ENCODE results near the gene THBS2.

Gene THBS2

DNA sequence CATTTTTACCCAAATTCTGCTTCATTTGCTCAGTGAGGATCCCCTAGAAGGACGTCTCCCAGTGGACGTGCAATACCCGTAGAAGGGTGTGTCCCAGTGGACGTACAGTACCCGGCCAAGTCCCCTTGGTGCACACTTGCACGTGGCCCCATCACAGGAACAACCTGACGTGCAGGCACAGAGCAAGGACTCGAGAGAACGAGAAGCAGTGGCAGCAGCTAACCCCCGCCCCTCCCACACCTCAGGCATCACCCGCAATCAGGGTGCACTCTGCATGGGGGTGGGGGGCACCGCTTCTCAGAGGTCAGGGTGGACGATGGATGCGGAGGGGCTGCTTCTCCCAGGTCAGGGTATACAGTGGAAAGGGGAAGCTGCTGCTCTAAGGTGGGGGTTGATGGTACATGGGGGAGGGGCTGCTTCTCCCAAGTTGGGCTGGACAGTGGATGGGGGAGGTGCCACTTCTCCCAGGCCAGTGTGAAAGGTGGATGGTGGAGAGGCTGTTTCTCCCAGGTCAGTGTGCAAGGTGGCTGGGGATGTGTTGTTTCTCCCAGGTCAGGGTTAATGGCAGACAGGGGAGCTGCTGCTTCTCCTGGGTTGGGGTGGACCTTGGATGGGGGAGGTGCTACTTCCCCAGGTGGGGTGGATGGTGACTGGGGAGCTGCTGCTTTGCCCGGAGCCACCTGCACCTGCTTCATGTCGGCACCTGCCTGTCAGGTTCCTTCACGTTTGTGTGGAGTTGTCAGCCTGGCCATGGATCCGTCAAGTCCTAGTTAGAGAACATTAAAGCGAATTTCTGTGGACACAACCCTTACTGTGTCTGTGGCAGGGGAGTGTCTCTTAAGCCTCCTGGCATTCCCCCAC lies 1.0 kb upstream of the THBS2 start:
- H3K4me1 ChIP-seq (ENCODE audit: insufficient read depth, low read length, poor library complexity, severe bottlenecking), result no peaks in the 10 kb centered on the region
- H3K4me2 ChIP-seq (ENCODE audit: low read depth, low read length, poor library complexity, severe bottlenecking), result no peak overlapping the region
- no peaks in the 10 kb centered on the region for H3F3A ChIP-seq (ENCODE audit: low read depth)
- H3K4me3 ChIP-seq (ENCODE audit: low read length, poor library complexity, severe bottlenecking), result no peak overlapping the region
- H2AFZ ChIP-seq (ENCODE audit: low read length), result no peak overlapping the region
- no peaks in the 10 kb centered on the region for H3K27me3 ChIP-seq (ENCODE audit: insufficient read depth, low read length, poor library complexity, severe bottlenecking)
- peaks cover 6% of the 10 kb centered on the region; the same call in 1 of the 2 replicates for H3K9me3 ChIP-seq (ENCODE audit: insufficient read depth, low read depth, low read length)
- no peaks in the 10 kb centered on the region for H3K79me2 ChIP-seq (ENCODE audit: insufficient read depth, low read length)
- H3K9me2 ChIP-seq (replicated peaks; ENCODE audit: low read depth, low read length), result no peaks in the 10 kb centered on the region
- no peak for TF ChIP-seq EZH2phosphoT487 (IDR thresholded peaks at IDR 0.05; ENCODE audit: borderline replicate concordance)
- H3K9ac ChIP-seq (ENCODE audit: low read depth, low read length, poor library complexity, severe bottlenecking), result no peak overlapping the region
- no peaks in the 10 kb centered on the region for H3K36me3 ChIP-seq (ENCODE audit: insufficient read depth, low read length)
- H4K20me1 ChIP-seq (ENCODE audit: insufficient read depth, low read length, poor library complexity, severe bottlenecking), result no peaks in the 10 kb centered on the region

GRCh38 chr6:169252505-169253189 lies 999 bp downstream of the THBS2 start:
- Histone ChIP-seq H3K27me3 (ENCODE audit: insufficient read depth, low read length, poor library complexity, severe bottlenecking) (no peaks in the 10 kb centered on the region), H3K9me2 (replicated peaks; ENCODE audit: low read depth, low read length) (no peaks in the 10 kb centered on the region), H3K79me2 (ENCODE audit: insufficient read depth, low read length) (no peaks in the 10 kb centered on the region), H3F3A (ENCODE audit: low read depth) (no peaks in the 10 kb centered on the region), H3K9me3 (ENCODE audit: insufficient read depth, low read depth, low read length) (peaks cover 6% of the 10 kb centered on the region; the same call in 1 of the 2 replicates), H3K4me3 (ENCODE audit: low read length, poor library complexity, severe bottlenecking) (no peak overlapping the region), H3K4me1 (ENCODE audit: insufficient read depth, low read length, poor library complexity, severe bottlenecking) (no peaks in the 10 kb centered on the region), H3K9ac (ENCODE audit: low read depth, low read length, poor library complexity, severe bottlenecking) (no peak overlapping the region), H4K20me1 (ENCODE audit: insufficient read depth, low read length, poor library complexity, severe bottlenecking) (no peaks in the 10 kb centered on the region), H3K36me3 (ENCODE audit: insufficient read depth, low read length) (no peaks in the 10 kb centered on the region), H3K4me2 (ENCODE audit: low read depth, low read length, poor library complexity, severe bottlenecking) (no peak overlapping the region), H2AFZ (ENCODE audit: low read length) (no peak overlapping the region)
- TF ChIP-seq, protein P1, sequence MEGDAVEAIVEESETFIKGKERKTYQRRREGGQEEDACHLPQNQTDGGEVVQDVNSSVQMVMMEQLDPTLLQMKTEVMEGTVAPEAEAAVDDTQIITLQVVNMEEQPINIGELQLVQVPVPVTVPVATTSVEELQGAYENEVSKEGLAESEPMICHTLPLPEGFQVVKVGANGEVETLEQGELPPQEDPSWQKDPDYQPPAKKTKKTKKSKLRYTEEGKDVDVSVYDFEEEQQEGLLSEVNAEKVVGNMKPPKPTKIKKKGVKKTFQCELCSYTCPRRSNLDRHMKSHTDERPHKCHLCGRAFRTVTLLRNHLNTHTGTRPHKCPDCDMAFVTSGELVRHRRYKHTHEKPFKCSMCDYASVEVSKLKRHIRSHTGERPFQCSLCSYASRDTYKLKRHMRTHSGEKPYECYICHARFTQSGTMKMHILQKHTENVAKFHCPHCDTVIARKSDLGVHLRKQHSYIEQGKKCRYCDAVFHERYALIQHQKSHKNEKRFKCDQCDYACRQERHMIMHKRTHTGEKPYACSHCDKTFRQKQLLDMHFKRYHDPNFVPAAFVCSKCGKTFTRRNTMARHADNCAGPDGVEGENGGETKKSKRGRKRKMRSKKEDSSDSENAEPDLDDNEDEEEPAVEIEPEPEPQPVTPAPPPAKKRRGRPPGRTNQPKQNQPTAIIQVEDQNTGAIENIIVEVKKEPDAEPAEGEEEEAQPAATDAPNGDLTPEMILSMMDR (conservative IDR thresholded peaks at IDR 0.05; ENCODE audit: low read length), result no peak
- no peak for TF ChIP-seq EZH2phosphoT487 (IDR thresholded peaks at IDR 0.05; ENCODE audit: borderline replicate concordance)

GRCh38 chr6:169251822-169252504 lies 1.7 kb downstream of the THBS2 start:
- H3K9me2 ChIP-seq (replicated peaks; ENCODE audit: low read depth, low read length), result no peaks in the 10 kb centered on the region
- peaks cover 6% of the 10 kb centered on the region; the same call in 1 of the 2 replicates for H3K9me3 ChIP-seq (ENCODE audit: insufficient read depth, low read depth, low read length)
- H3K4me2 ChIP-seq (ENCODE audit: low read depth, low read length, poor library complexity, severe bottlenecking), result no peak overlapping the region
- no peaks in the 10 kb centered on the region for H3K79me2 ChIP-seq (ENCODE audit: insufficient read depth, low read length)
- H3K4me1 ChIP-seq (ENCODE audit: insufficient read depth, low read length, poor library complexity, severe bottlenecking), result no peaks in the 10 kb centered on the region
- no peaks in the 10 kb centered on the region for H3K36me3 ChIP-seq (ENCODE audit: insufficient read depth, low read length)
- no peaks in the 10 kb centered on the region for H3K27me3 ChIP-seq (ENCODE audit: insufficient read depth, low read length, poor library complexity, severe bottlenecking)
- no peaks in the 10 kb centered on the region for H4K20me1 ChIP-seq (ENCODE audit: insufficient read depth, low read length, poor library complexity, severe bottlenecking)
- no peaks in the 10 kb centered on the region for H3F3A ChIP-seq (ENCODE audit: low read depth)
- H3K9ac ChIP-seq (ENCODE audit: low read depth, low read length, poor library complexity, severe bottlenecking), result no peak overlapping the region
- no peak for TF ChIP-seq EZH2phosphoT487 (IDR thresholded peaks at IDR 0.05; ENCODE audit: borderline replicate concordance)
- TF ChIP-seq, protein P1 (conservative IDR thresholded peaks at IDR 0.05; ENCODE audit: low read length), result no peak
- no peak overlapping the region for H2AFZ ChIP-seq (ENCODE audit: low read length)
- H3K4me3 ChIP-seq (ENCODE audit: low read length, poor library complexity, severe bottlenecking), result no peak overlapping the region
